ENCODE data around the gene ZKSCAN3.
A peak's percentile ranks its signal among the peaks of the same experiment; 100 is the strongest.
"Not testable (repeated sequence)": the region's sequence is repeated elsewhere in the genome, so short reads cannot be mapped to it uniquely, and the experiment has no call there.

ZKSCAN3 gene

DNA sequence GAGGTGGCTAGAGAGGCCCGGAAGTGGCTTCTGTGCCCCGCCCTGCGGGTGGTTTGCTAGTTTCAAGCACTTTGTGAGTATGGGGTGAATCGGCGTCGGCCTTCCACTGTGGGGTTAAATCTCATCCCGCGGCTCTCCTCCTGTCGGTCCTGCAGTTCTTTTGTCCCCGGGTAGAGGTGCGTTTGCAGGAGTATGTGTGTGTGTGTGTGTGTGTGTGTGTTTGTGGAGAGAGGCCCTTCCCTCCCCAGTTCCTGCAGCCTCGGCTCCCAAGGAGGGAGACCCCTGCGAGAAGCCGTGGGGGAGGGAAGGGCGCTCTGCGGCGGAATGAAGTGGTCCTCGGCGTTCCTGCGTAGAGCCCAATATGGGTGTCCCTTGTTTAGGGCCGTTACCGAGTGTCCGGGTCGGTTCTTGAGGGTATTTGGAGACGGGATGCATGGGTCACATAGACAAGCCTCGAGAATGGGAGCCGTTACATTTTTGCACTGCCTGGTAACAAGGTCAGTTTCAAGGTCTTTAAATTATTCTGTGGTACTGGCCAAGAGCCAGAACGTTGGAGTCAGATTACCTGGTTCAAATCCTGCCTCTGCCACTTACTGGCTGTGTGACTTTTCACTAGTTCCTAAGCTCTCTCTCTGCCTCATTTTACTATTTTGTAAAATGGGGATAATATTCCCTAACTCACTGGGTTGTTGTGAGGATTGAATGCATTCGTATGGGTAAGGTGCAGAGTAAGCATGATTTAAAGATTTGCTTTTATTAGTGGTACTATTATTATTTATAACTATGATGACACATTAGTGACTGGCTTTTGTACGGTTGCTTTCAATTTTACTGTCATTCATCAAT is at the start of gene ZKSCAN3:
Gene ZKSCAN3, plus strand, starts transcription at position 56 of the 846 bp plus-strand sequence. CDS start 9,640 bp downstream, outside the sequence.
- DNase-seq: peak; percentile 90
- in situ Hi-C loops (cut with MboI; ENCODE audit: low pct_unique_long_range_greater_than_20kb, low sequenced_read_pairs): loop anchor here (25.0 kb wide), 2 partner anchors 213 to 438 kb away; partner anchors contain the start of genes OR2B2 and ZKSCAN8

DNA sequence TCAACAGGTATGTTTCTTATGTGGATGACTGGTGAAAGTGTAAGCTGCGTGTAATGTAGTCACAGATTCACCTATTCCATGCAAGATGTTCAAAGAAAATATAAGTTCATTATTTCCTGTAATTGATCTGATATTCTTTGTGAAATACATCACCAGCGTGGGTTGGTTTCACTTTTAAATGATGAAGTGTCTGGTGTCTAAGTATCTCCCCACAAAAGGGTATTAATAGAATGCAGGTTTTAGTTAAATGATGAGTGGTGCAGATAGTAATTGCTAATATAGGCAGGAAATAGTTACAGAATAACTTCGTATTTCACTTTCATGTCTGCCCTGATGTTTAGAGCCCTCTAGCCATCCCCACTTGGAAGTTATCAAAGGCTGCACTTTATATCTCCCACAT is 46.2 kb upstream of the ZKSCAN3 start:
- DNase-seq: no peak
- in situ Hi-C loops (cut with MboI; ENCODE audit: low pct_unique_long_range_greater_than_20kb, low sequenced_read_pairs): no loop called here

DNA sequence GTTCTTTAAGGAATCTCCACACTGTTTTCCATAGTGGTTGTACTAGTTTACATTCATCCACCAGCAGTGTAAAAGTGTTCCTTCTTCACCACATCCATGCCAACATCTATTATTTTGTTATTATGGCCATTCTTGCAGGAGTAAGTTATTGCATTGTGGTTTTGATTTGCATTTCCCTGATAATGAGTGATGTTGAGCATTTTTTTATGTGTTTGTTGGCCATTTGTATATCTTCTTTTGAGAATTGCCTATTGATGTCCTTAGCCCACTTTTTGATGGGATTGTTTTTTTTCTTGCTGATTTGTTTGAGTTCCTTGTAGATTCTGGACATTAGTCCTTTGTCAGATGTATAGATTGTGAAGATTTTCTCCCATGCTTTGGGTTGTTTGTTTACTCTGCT is 43.4 kb upstream of the ZKSCAN3 start:
- in situ Hi-C loops (cut with MboI; ENCODE audit: low pct_unique_long_range_greater_than_20kb, low sequenced_read_pairs); DNase-seq: not testable (repeated sequence)

DNA sequence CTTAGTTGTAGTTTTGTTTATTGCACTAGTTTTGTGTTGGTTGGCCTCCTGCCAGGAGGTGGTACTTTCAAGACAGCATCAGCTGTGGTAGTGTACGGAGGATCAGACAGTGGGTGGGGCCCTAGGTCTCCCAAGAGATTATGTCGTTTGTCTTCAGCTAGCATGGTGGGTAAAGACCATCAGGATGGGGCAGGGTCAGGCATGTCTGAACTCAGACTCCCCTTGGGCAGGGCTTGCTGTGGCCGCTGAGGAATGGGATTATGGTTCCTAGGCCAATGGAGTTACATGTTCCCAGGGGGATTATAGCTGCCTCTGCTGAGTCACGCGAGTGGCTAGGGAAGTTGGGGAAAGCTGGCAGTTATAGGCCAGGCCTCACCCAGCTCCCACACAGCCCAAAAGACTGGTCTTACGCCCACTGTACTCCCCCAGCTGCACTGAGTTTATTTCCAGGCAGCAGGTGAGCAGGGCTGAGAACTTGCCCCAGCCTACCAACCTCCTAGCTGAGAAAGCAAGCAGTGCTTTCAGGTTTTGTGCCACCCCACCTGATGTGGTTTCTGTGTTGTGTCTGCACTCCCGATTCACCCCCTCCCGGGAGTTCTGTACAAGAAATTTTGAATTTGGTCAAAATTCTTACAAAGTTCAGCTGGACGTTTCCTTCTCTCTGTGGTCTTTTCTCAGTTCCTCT is 38.5 kb upstream of the ZKSCAN3 start:
- DNase-seq: no peak
- in situ Hi-C loops (cut with MboI; ENCODE audit: low pct_unique_long_range_greater_than_20kb, low sequenced_read_pairs): no loop called here

DNA sequence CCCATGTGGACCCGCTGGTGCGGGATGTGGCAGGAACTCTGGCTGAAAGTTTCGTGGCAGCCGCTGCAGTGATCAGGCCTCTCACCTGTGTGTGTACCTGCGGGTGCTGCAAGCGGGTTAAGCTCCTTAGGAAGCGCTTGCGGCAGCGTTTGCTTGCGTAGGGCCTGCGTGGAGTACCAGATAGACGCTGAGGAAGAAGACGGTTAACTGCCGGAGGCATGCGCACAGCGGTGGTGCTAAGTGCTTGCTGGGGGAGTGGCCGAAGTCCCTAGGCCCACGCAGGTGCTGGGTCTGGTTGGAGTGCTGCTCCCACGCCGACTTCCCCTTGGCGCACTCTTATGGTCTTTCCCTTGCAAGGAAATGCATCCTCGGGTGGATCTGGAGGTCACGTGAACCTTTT is 36.8 kb upstream of the ZKSCAN3 start:
- no peak for DNase-seq
- in situ Hi-C loops (cut with MboI; ENCODE audit: low pct_unique_long_range_greater_than_20kb, low sequenced_read_pairs): no loop called here

DNA sequence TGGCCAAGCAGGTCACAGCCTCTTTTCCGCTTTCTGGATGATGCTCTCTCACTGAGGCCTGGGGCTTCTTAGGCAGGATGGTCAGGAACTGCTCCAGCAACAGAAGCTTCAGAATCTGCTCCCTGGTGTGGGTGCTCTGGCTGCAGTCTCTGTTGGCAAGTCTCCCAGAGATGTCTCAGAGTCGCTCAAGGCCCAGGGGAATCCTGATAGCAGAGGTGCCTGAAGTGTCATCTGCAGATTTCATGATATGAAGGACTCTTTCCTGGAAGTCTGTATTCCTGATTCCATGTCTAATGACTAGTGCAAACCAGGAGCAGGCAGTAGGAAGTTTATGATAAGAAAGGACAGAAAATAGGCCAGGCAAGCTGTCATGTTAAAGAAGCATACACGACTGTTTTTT is 34.1 kb upstream of the ZKSCAN3 start:
- no peak for DNase-seq
- in situ Hi-C loops (cut with MboI; ENCODE audit: low pct_unique_long_range_greater_than_20kb, low sequenced_read_pairs): no loop called here

DNA sequence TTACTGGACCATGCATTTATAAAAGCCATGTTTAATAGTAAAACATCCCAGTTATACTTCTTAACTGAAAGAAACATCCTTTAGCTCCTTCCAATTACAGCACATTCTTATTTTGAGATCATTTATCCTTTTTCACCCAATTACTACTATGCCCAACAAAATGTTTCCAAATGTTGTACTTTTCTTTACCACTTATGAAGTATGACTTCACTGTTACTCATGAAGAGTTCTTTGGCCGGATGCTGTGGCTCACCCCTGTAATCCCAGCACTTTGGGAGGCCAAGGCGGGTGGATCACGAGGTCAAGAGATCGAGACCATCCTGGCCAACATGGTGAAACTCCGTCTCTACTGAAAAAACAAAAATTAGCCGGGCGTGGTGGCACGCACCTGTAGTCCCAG is 31.9 kb upstream of the ZKSCAN3 start:
- in situ Hi-C loops (cut with MboI; ENCODE audit: low pct_unique_long_range_greater_than_20kb, low sequenced_read_pairs): not testable (repeated sequence)

DNA sequence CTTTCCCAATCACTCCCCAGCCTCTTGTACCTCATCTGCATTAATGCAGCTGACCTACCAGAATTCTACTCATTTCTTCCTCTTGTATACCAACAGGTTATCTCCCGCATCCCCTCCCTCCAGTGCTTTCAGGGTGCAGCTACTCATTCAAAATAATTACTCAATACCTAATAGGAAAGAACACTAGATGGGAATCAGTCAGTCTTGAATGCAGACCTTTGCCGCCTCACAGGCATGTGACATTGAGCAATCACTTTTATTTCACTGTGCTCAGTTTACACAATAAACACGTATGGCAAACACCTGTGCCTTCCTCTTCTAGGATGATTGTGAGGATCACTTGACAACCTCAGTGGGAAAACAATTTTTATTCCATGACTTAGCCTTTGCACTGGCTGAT is 27.1 kb upstream of the ZKSCAN3 start:
- DNase-seq: no peak
- in situ Hi-C loops (cut with MboI; ENCODE audit: low pct_unique_long_range_greater_than_20kb, low sequenced_read_pairs): no loop called here

More for the DNA sequence above, 31.9 kb upstream of the ZKSCAN3 start:
- not testable (repeated sequence) for DNase-seq

DNA sequence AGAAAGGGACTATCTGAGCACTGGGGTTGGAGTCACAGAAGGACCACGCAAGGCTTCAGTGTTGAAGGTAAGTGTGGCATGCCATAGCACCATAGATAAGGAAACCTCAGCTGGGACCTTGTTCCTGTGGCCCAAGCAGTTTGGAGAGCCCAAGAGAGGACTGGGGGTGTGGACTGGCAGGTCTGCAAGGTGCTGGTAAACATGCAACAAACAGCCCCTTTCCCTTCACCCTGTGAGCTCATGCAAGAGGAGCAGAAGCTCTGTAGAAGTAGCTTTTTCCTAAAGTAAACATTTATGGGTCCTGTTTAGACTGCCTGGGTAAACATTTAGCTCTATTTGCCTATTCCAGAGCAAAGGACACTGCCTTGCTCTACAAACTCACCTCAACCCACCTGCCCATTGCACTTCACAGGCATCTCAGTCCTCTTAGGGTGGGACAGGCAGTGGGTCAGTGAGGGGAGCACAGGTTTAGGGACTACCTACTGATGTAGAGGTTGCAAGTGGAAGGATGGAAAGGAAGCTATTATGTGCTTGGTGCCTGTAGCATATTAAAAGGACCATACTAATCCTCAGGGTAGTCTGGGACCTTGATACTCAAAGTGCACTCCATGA is 25.8 kb upstream of the ZKSCAN3 start:
- in situ Hi-C loops (cut with MboI; ENCODE audit: low pct_unique_long_range_greater_than_20kb, low sequenced_read_pairs): no loop called here
- DNase-seq: no peak

DNA sequence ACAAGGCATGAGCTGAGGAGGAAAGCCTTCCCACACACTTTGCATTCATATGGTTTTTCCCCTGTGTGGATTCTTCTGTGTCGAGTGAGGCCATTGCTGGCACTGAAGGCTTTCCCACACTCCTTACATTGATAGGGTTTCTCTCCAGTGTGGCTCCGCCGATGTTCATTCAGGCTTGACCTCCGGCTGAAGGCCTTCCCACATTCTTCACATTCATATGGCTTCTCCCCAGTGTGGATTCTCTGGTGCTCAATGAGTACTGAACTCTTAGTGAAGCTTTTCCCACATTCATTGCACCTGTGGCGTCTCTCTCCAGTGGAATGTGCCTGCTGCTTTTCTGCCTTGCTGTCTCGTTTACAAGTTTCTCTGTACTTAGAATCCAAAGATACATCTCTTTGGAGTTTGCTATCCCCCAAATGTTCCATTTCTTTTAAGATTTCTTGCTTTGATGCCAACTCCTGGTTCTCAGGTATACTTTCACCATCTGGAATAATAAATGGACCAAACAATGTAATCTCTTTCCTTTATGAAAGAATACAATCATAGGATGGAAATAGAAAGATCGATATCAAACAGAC is 23.3 kb upstream of the ZKSCAN3 start:
- in situ Hi-C loops (cut with MboI; ENCODE audit: low pct_unique_long_range_greater_than_20kb, low sequenced_read_pairs): no loop called here
- DNase-seq: no peak

DNA sequence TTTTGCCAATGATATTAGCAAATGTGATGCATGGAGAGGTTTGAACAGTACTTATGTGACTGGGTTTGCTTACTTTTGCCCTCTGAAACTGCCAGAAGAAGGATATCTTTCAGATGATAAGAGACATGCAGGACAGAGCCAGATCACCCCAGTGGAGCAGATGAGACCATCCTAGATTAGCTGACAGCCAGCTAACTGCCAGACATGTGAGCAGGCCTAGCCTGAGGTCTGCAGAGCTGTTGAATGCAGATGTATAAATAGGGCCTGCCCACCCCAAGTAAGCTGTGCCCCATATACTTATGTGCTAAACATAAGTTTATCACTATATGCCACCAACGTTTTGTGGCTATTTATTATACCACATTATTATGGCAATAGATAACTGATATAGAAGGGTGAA is 19.7 kb upstream of the ZKSCAN3 start:
- in situ Hi-C loops (cut with MboI; ENCODE audit: low pct_unique_long_range_greater_than_20kb, low sequenced_read_pairs): no loop called here
- no peak for DNase-seq

DNA sequence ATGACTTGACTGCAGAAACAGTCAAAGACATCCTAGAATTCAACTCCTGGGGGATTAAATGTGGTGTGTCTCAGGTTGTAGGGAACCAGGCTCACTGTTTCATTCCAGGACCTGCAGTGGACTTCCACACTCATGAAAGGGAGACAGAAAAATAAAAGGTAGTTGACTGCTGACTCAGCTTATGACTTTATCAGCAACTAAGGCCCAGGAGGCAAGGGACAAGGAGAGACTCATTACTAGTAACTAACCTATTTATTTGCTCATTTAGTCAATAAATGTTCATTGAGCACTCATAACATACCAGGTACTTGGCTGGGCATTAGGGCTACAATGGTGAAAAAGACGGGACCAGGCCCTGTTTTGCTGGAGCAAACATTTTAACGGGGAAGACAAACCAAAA is 16.7 kb upstream of the ZKSCAN3 start:
- DNase-seq: no peak
- in situ Hi-C loops (cut with MboI; ENCODE audit: low pct_unique_long_range_greater_than_20kb, low sequenced_read_pairs): no loop called here

DNA sequence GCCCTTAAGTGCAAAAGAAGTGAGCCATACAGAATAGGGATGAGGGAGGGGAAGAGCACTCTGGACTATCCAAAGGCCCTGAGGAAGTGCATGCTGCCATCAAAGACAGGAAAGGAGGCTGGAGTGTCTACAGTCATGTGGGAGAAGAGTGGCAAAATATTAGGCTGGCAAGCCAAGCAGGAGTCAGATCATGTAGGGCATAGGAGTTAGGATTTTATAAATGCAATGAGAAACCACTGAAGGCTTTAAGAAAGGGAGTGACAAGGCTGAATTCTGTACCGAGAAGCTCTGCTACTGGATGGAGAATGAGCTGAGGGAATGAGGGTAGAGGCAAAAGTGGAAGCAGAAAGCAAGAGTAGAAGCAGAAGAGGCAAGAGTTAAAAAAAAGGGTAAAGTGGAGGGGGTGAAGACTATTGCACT is 16.1 kb upstream of the ZKSCAN3 start:
- no peak for DNase-seq
- in situ Hi-C loops (cut with MboI; ENCODE audit: low pct_unique_long_range_greater_than_20kb, low sequenced_read_pairs): no loop called here

DNA sequence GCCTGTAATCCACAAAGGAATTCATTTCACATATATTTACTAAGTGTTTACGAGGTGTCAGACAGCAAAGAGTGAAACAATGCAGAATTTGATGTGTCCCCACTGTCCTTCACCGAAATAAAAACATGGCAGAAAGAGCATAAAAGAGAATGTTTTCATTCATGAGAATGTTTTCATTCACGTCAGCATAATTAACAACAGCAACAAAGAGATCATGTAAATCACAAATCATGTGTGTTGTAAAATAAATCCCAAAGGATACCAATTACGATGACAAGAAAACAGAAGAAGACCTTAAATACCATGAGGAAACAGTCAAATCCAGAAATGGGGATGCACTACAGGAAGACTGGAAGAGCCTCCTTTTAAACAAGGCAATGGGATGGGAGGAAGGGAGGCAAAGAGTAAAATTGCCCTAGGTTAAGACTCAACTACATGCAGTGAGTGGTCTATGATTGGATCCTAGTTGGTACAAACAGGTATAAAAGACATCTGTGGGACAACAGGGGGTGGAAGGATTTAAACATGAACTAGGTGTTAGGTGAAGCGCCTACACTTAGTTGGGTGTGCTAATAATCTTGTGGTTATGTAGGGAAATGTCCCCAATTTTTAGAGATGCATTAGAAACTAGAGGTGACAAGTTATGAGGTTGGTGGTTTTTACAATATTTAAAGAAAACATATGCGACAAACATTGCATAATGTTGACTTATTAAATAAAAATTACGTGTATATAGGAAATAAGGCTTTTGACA is 15.3 kb upstream of the ZKSCAN3 start:
- in situ Hi-C loops (cut with MboI; ENCODE audit: low pct_unique_long_range_greater_than_20kb, low sequenced_read_pairs): no loop called here
- no peak for DNase-seq

DNA sequence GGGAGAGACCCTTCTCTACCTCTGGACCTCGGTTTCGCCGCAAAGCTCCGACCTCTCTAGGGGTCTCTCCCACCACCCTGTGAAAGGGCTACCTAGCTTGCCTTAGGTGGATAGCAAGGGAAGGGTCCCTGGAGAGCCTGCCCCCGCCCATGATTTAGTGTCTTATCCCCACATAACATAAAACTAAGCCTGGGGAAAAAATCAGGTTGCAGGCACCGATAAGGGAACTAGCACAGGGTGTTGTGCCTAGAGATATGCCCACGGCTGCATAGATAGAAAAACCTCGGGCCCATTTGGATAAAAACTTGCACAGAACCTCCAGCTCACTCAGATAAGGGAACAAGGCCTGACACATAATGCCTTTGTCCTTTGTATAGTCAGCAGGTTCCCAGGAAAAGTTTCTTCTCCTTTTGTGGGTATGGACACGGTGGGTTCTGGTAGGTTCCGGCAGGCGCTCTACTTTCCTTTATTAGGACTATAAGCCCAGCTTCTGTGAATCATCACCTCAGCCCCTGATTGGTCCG is 14.6 kb upstream of the ZKSCAN3 start:
- DNase-seq: no peak
- in situ Hi-C loops (cut with MboI; ENCODE audit: low pct_unique_long_range_greater_than_20kb, low sequenced_read_pairs): no loop called here

DNA sequence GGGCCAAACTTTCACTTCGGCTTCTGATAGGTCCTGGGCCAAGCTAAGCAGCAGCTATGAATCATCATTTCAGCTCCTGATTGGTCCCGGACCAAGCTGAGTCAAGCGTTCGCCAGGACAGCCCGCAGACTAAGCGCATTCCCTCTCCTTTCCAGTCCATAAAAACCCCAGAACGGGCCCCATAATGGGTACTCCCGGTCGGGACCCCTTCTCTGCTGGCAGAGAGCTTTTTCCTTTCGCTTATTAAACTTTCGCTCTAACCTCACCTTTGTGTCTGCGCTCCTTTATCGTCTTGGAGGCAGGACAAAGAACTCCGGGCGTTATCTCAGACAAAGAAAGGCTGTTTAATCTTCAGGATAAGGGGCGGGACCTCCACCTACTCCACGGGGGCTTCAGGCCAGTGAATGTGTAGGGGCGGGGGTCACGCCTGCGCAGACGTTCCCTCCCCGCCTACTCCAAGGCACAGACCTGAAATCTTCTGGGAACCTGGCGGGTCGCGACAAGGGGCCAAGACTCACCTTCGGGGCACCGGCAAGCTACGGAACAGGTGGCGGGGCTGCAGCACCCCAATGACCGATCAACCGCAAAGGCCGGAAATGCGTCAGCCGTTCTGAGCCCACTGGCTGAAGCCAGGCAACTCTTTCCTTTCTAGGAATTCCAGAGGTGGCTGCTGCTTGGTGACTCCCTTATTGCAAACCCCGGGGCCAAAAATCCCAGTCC is 14.0 kb upstream of the ZKSCAN3 start, which contains the start of gene ZSCAN31:
Gene ZSCAN31, minus strand, starts transcription at position 585 of the 720 bp plus-strand sequence. CDS start 6,465 bp downstream, outside the sequence.
- peak; percentile 97 for DNase-seq
- in situ Hi-C loops (cut with MboI; ENCODE audit: low pct_unique_long_range_greater_than_20kb, low sequenced_read_pairs): no loop called here

DNA sequence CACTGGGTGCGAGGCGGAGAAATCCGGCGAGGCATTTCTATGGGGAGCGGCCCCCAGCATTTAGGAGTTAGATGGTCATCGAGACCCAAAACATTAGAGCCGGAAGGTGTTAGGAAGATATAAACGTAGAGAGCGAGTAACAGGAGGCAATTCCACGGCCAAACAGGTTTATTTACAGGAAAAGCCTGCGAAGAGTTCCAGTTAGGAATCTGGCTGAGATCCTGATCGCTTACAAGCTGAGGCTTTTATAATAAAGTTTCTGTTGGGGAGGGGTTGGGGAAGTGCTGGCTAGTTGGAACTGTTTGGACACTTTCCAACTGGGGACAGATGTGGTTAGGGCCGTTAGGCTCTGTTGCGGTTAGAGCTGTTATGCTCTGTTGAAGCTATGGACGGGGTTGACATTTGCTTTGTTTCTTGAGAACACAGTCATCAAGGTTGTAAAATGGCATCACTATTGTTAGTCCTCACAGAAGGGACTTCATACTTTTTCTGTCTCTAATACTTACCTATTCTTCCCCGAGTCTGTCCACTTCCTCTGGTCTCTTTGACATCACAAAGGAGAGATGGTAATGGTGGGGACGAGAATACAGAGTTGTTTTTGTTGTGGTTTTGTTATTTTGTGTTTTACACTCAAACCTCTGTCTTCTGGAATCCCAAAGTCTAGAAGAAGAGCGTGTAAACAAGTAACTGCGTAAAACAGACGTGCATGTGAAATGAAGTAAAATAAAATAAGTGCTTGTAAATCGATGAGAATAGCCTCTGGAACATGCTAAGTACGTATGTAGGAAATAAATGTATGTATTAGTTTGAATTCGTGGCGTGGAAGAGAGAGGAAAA is 13.2 kb upstream of the ZKSCAN3 start:
- in situ Hi-C loops (cut with MboI; ENCODE audit: low pct_unique_long_range_greater_than_20kb, low sequenced_read_pairs): no loop called here
- peak; percentile 97 for DNase-seq
